Spinal cord (tissue), 10 donors: ENCODE data around the gene TSPAN12. TPM values are rescaled to one million over a fixed set of nuclear protein-coding genes. Genes with fewer than 3 reads are reported as not detected.

Experiments used
- DNase-seq, 6 donors: peaks; one replicate each; pipeline versions ENCODE4 v3.0.0 to v3.0.0-alpha.2; 2013 to 2015; ENCODE audit warnings: low spot score in 6 of 6, low read depth in 4 of 6
- H3K27ac ChIP-seq: one replicate; pipeline ENCODE4 v1.5.1; 2013; ENCODE audit warnings: low read depth, low read length, control low read depth
- H3K27me3 ChIP-seq: one replicate; pipeline ENCODE4 v1.6.1; 2013; ENCODE audit warnings: low read length; ENCODE audit not compliant: control insufficient read depth, insufficient read depth
- H3K36me3 ChIP-seq: one replicate; pipeline ENCODE4 v1.6.1; 2013; ENCODE audit warnings: low read length; ENCODE audit not compliant: control insufficient read depth, insufficient read depth
- H3K4me1 ChIP-seq: one replicate; pipeline ENCODE4 v1.6.1; 2013; ENCODE audit warnings: low read length; ENCODE audit not compliant: control insufficient read depth, insufficient read depth
- H3K4me3 ChIP-seq: one replicate; pipeline ENCODE4 v1.5.1; 2013; ENCODE audit warnings: low read depth, low read length, control low read depth
- H3K9me3 ChIP-seq: one replicate; pipeline ENCODE4 v1.6.1; 2013; ENCODE audit warnings: low read length; ENCODE audit not compliant: control insufficient read depth, insufficient read depth
- WGBS: methylation state at CpG from one replicate; pipeline ENCODE4 v1.1.5; 2013; ENCODE audit warnings: missing lambda C conversion rate; ENCODE audit not compliant: insufficient coverage; 5-methylcytosine and 5-hydroxymethylcytosine counted together
- polyA plus RNA-seq, 2 donors: library from polyadenylated mRNA; unstranded; fragments of 120-200 nt; gene quantifications; one replicate each; pipeline ENCODE4 v1.2.1, GENCODE V29; 2013; ENCODE audit not compliant: insufficient read length in 2 of 2
- total RNA-seq, 2 donors: library from RNA; depleted of rRNA in 1 of 2; stranded (reverse); fragments of 120-200 nt in 1 of 2; fragments of >200 nt in 1 of 2; gene quantifications; one replicate each; pipeline versions ENCODE4 v1.2.3 to v1.2.4, GENCODE V29; 2013 to 2014
- donor health status: healthy.

TSPAN12 gene
- total and polyA plus RNA-seq, 4 donors: 16.8 to 25.5 (median 20.5) TPM

- H3K4me3 ChIP-seq: no peak overlapping the region
- no CpG with 5 or more reads among the region's 7 CpGs for WGBS
These were observed 116.4 kb downstream of the TSPAN12 start for GRCh38 chr7:120741371-120742042.

GRCh38 chr7:120740348-120740747 is 117.6 kb downstream of the TSPAN12 start:
- WGBS: no CpG with 5 or more reads among the region's 3 CpGs
- peaks cover 3% of the 10 kb centered on the region for H3K4me1 ChIP-seq
- no peaks in the 10 kb centered on the region for H3K36me3 ChIP-seq
- H3K27me3 ChIP-seq: no peaks in the 10 kb centered on the region
- H3K27ac ChIP-seq: peak overlapping the region; percentile 6
- DNase-seq: peak in 2 of 6 donors; percentile 23 to 36
- H3K4me3 ChIP-seq: peak overlapping the region; percentile 33
- no peaks in the 10 kb centered on the region for H3K9me3 ChIP-seq

More at GRCh38 chr7:120741371-120742042, 116.4 kb downstream of the TSPAN12 start:
- no peaks in the 10 kb centered on the region for H3K27me3 ChIP-seq
- H3K9me3 ChIP-seq: no peaks in the 10 kb centered on the region
- peak in 1 of 6 donors; percentile 21 for DNase-seq
- H3K36me3 ChIP-seq: no peaks in the 10 kb centered on the region
- peaks cover 3% of the 10 kb centered on the region for H3K4me1 ChIP-seq
- H3K27ac ChIP-seq: no peak overlapping the region

GRCh38 chr7:120738816-120739215 is 119.1 kb downstream of the TSPAN12 start:
- WGBS: no CpG with 5 or more reads among the region's 3 CpGs

More at GRCh38 chr7:120738816-120739215, 119.1 kb downstream of the TSPAN12 start:
- H3K27me3 ChIP-seq: no peaks in the 10 kb centered on the region
- no peak overlapping the region for H3K4me3 ChIP-seq
- no peak for DNase-seq
- peaks cover 3% of the 10 kb centered on the region for H3K4me1 ChIP-seq
- H3K27ac ChIP-seq: no peak overlapping the region
- no peaks in the 10 kb centered on the region for H3K36me3 ChIP-seq
- H3K9me3 ChIP-seq: no peaks in the 10 kb centered on the region

Other genes starting within 250 kb of the TSPAN12 start
- 10 to 100 TPM; 25.8 to 40.3 TPM for gene ING3, start 92.6 kb upstream of the TSPAN12 start, total RNA-seq
- 10 to 100 TPM; 26.7 to 37.0 TPM for gene ING3, start 92.6 kb upstream of the TSPAN12 start, polyA plus RNA-seq
- gene CPED1, start 130.6 kb upstream of the TSPAN12 start, total RNA-seq: 10 to 100 TPM; 26.5 to 34.1 TPM
- 1 to 10 TPM; 4.7 to 6.9 TPM for gene CPED1, start 130.6 kb upstream of the TSPAN12 start, polyA plus RNA-seq